Keratinocyte (primary cell): Measurements from ENCODE around the gene ZNF148. TPM values are rescaled to one million over a fixed set of nuclear protein-coding genes. Genes with fewer than 3 reads are reported as not detected.

ENCODE experiments used
- DNase-seq: peaks from one replicate; pipeline ENCODE4 v3.0.0-alpha.2; 2011; ENCODE audit warnings: low read depth, missing footprints, low spot score
- FAIRE-seq: peaks from 2 replicates; lab custom pipeline; 2011; peaks lifted over from hg19 to GRCh38; lab: Jason Lieb, UNC
- H2AFZ ChIP-seq: 2 replicates; pipeline ENCODE4 v1.6.0; 2012; ENCODE audit warnings: low read length, control low read depth, inconsistent platforms; ENCODE audit not compliant: control insufficient read depth
- H3K27ac ChIP-seq: 2 replicates; pipeline ENCODE4 v1.5.1; 2011; ENCODE audit warnings: low read length; ENCODE audit not compliant: control insufficient read depth, insufficient read depth
- H3K27me3 ChIP-seq: 3 replicates; pipeline ENCODE4 v1.6.0; 2011; ENCODE audit warnings: low read length; ENCODE audit not compliant: control insufficient read depth, insufficient read depth; ENCODE audit errors: extremely low read depth
- H3K36me3 ChIP-seq, 2 experiments: 2 replicates in 1 of 2; 3 replicates in 1 of 2; pipeline ENCODE4 v1.5.1; 2011; ENCODE audit warnings: low read length in 2 of 2, mild to moderate bottlenecking in 1 of 2; ENCODE audit not compliant: control insufficient read depth in 2 of 2, insufficient read depth in 2 of 2; ENCODE audit errors: extremely low read depth in 1 of 2
- H3K4me1 ChIP-seq: 3 replicates; pipeline ENCODE4 v1.5.1; 2011; ENCODE audit warnings: low read length; ENCODE audit not compliant: control insufficient read depth, insufficient read depth; ENCODE audit errors: extremely low read depth
- H3K4me2 ChIP-seq: 3 replicates; pipeline ENCODE4 v1.6.0; 2011; ENCODE audit warnings: low read depth, low read length; ENCODE audit not compliant: control insufficient read depth, insufficient read depth; ENCODE audit errors: extremely low read depth
- H3K4me3 ChIP-seq, 3 experiments: fragments of 200-600 bp in 1 of 3; sonication (generic) in 1 of 3; 2 replicates in 2 of 3; 3 replicates in 1 of 3; pipeline ENCODE4 v1.5.1; 2011 to 2016; ENCODE audit warnings: low read length in 3 of 3, mild to moderate bottlenecking in 3 of 3, control low read depth in 2 of 3, inconsistent platforms in 1 of 3, low read depth in 1 of 3, mixed read lengths in 1 of 3, mixed run types in 1 of 3, moderate library complexity in 1 of 3; ENCODE audit not compliant: control insufficient read depth in 2 of 3, insufficient read depth in 2 of 3; ENCODE audit errors: extremely low read depth in 1 of 3
- H3K79me2 ChIP-seq: 2 replicates; pipeline ENCODE4 v1.6.0; 2012; ENCODE audit warnings: low read length; ENCODE audit not compliant: control insufficient read depth, insufficient read depth
- H3K9ac ChIP-seq: 3 replicates; pipeline ENCODE4 v1.6.0; 2011; ENCODE audit warnings: low read length; ENCODE audit not compliant: control insufficient read depth, insufficient read depth; ENCODE audit errors: extremely low read depth
- H3K9me1 ChIP-seq: 3 replicates; pipeline ENCODE4 v1.6.0; 2011; ENCODE audit warnings: low read length; ENCODE audit not compliant: control insufficient read depth, insufficient read depth; ENCODE audit errors: extremely low read depth
- H3K9me3 ChIP-seq: 2 replicates; pipeline ENCODE4 v1.5.1; 2012; ENCODE audit warnings: low read depth, low read length; ENCODE audit not compliant: control insufficient read depth
- H4K20me1 ChIP-seq: 3 replicates; pipeline ENCODE4 v1.6.0; 2011; ENCODE audit warnings: low read length; ENCODE audit not compliant: control insufficient read depth, insufficient read depth; ENCODE audit errors: extremely low read depth
- EZH2 ChIP-seq: IDR thresholded peaks from one replicate; pipeline ENCODE4 v1.6.1; 2012; ENCODE audit warnings: inconsistent platforms, mild to moderate bottlenecking, low read length, moderate library complexity
- dilution Hi-C: fragments of 300-500 bp; cut with MboI; formaldehyde crosslinking; loops from one replicate; pipeline ENCODE4 v1.7.0; 2020; ENCODE audit warnings: low sequenced_read_pairs; ENCODE audit not compliant: extremely low pct_ligation_motif_present
- polyA plus RNA-seq, 5 experiments: library from polyadenylated mRNA; depleted of rRNA in 3 of 5; stranded (reverse) in 3 of 5; stranded (forward) in 1 of 5; unstranded in 1 of 5; fragments of >200 nt; gene quantifications; 1 replicate in 1 of 5; 2 replicates in 3 of 5; 3 replicates in 1 of 5; pipeline versions ENCODE4 v1.2.1 to v1.2.3, GENCODE V29; 2011 to 2012; ENCODE audit warnings: missing spikeins in 2 of 5, low read depth in 1 of 5, low replicate concordance in 1 of 5
- TF ChIP-seq, protein P1 (sequence below), 3 experiments: IDR thresholded peaks in 1 of 3; conservative IDR thresholded peaks in 1 of 3; optimal IDR thresholded peaks in 1 of 3; 2 replicates in 2 of 3; 3 replicates in 1 of 3; pipeline versions ENCODE3 to v1.5.1; 2011; ENCODE audit warnings: low read length in 3 of 3, mild to moderate bottlenecking in 3 of 3, moderate library complexity in 2 of 3, control low read depth in 1 of 3, inconsistent platforms in 1 of 3; ENCODE audit not compliant: insufficient read depth in 2 of 3; ENCODE audit errors: extremely low read depth in 1 of 3

ZNF148 gene
- polyA plus RNA-seq, 1 donor (not counting 4 experiments of a cell fraction or from before 2014, with no cell fraction given), result 21.4 TPM

DNA sequence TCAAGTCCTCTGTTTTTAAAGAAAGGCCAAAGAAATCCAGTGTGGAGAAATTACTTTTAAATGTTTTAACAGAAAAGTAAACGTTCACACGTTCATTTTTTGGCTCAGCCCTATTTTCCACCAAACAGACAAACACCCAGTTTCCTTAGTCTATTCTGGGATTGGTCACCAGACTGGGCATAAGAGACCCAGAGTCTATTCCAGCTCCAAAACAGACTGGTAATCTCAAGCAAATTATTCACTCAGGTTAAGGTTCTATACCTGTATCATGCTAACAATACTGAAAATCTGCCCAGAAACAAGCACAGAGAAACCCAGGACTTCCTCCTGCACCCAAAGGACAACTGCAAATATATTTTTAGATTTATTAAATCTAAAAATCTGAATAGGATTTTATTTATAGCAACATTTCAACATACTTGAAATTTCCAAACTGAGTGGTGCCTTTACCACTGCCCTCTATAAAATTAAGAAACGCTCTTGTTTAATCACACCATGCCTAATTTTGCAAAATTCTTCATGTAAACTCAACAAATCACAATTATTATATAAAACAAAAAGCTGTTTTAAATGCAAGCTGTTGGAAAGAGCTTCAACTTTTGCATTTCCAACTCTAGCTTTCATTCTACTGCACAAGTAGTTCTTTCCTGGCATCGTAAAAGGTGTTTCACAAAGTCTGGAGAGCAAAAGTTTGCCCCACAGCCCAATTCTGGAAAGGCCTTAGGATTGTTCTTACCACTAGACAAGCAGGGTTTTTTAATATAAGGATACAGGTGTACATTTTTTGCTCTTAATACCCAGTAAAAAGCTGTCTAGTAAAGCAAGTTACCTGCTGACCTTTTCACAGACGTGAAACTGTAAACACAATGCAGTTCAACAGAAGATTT lies 18.7 kb downstream of the ZNF148 start:
- Histone ChIP-seq H3K9me3 (no peaks in the 10 kb centered on the region), H3K4me3 (peak overlapping the region; percentile 33 to 61 (median 54)), H3K36me3 (no peaks in the 10 kb centered on the region), H3K9me1 (no peaks in the 10 kb centered on the region), H3K79me2 (peaks cover 95% of the 10 kb centered on the region), H2AFZ (peak overlapping the region; percentile 44), H3K4me1 (peaks cover 16% of the 10 kb centered on the region), H3K9ac (no peak overlapping the region), H4K20me1 (no peaks in the 10 kb centered on the region), H3K27ac (no peak overlapping the region), H3K27me3 (no peaks in the 10 kb centered on the region), H3K4me2 (peak overlapping the region; percentile 83)
- TF ChIP-seq, protein P1, sequence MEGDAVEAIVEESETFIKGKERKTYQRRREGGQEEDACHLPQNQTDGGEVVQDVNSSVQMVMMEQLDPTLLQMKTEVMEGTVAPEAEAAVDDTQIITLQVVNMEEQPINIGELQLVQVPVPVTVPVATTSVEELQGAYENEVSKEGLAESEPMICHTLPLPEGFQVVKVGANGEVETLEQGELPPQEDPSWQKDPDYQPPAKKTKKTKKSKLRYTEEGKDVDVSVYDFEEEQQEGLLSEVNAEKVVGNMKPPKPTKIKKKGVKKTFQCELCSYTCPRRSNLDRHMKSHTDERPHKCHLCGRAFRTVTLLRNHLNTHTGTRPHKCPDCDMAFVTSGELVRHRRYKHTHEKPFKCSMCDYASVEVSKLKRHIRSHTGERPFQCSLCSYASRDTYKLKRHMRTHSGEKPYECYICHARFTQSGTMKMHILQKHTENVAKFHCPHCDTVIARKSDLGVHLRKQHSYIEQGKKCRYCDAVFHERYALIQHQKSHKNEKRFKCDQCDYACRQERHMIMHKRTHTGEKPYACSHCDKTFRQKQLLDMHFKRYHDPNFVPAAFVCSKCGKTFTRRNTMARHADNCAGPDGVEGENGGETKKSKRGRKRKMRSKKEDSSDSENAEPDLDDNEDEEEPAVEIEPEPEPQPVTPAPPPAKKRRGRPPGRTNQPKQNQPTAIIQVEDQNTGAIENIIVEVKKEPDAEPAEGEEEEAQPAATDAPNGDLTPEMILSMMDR (optimal IDR thresholded peaks at IDR 0.05 in 1 of 3, IDR thresholded peaks at IDR 0.05 in 1 of 3, conservative IDR thresholded peaks at IDR 0.05 in 1 of 3; ENCODE audit: extremely low read depth in 1 of 3, insufficient read depth in 2 of 3, low read length in 3 of 3), result no peak
- TF ChIP-seq EZH2, result no peak
- FAIRE-seq (no peak), DNase-seq (no peak)
- dilution Hi-C loops, result no loop called here

DNA sequence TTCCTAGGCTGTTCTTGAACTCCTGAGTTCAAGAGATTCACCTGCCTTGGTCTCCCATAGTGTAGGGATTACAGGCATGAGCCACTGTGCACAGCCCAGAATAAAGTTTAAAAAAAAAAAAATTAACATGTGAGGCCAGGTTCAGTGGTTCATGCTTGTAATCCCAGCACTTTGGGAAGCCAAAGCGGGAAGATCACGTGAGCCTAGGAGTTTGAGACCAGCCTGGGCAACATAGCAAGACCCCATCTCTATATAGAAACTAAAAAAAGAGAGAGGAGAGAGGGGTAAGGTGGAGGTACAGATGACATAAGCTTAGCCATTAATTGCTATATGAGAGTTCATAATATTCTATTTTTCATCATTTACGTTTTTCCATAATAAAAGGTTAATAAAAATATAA lies 21.5 kb downstream of the ZNF148 start:
- no peak for DNase-seq
- Histone ChIP-seq H3K9ac (no peak overlapping the region), H3K27ac (no peak overlapping the region), H3K36me3 (no peaks in the 10 kb centered on the region), H3K4me2 (no peak overlapping the region), H3K4me3 (no peak overlapping the region), H2AFZ (no peak overlapping the region), H3K79me2 (peaks cover 97% of the 10 kb centered on the region), H3K4me1 (peaks cover 16% of the 10 kb centered on the region), H4K20me1 (peaks cover 8% of the 10 kb centered on the region), H3K27me3 (no peaks in the 10 kb centered on the region), H3K9me3 (no peaks in the 10 kb centered on the region), H3K9me1 (no peaks in the 10 kb centered on the region)
- TF ChIP-seq EZH2, result no peak
- TF ChIP-seq, protein P1 (optimal IDR thresholded peaks at IDR 0.05 in 1 of 3, IDR thresholded peaks at IDR 0.05 in 1 of 3, conservative IDR thresholded peaks at IDR 0.05 in 1 of 3; ENCODE audit: extremely low read depth in 1 of 3, insufficient read depth in 2 of 3, low read length in 3 of 3), result no peak
- FAIRE-seq, result no peak
- dilution Hi-C loops, result no loop called here
